Stimulated activated CD4-positive, alpha-beta T cell treated with anti-CD3 and anti-CD28 coated beads, Interleukin-15, amount 100 ng/mL, for 1 hour (primary cell): Measurements from ENCODE around the gene PSME2.

Experiments used
- DNase-seq, 2 donors: peaks; one replicate each; pipeline ENCODE4 v3.0.0-alpha.2; 2020; ENCODE audit warnings: low read depth in 1 of 2, low spot score in 1 of 2

The PSME2 gene

DNA sequence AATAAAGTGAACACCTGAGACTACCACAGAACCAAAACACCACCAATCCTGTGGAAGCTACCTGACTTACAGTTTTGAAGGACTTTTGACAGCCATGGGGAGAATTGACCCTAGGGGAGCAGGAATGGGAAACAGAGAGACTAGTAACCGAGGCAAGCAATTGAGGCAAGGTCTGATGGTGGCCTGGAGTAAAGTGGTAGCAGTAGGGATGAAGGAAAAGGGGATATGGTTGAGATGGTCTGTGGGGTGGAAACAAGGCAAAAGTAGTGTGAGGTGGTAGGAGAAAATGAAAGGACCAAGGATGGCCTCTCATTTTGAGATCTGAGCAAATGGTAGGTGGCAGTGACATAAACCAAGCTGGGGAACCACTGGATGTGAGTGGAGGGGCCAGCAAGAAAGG lies 10.4 kb upstream of the PSME2 start:
- no peak for DNase-seq

GRCh38 chr14:24155100-24155499 lies 8.7 kb upstream of the PSME2 start:
- no peak for DNase-seq

DNA sequence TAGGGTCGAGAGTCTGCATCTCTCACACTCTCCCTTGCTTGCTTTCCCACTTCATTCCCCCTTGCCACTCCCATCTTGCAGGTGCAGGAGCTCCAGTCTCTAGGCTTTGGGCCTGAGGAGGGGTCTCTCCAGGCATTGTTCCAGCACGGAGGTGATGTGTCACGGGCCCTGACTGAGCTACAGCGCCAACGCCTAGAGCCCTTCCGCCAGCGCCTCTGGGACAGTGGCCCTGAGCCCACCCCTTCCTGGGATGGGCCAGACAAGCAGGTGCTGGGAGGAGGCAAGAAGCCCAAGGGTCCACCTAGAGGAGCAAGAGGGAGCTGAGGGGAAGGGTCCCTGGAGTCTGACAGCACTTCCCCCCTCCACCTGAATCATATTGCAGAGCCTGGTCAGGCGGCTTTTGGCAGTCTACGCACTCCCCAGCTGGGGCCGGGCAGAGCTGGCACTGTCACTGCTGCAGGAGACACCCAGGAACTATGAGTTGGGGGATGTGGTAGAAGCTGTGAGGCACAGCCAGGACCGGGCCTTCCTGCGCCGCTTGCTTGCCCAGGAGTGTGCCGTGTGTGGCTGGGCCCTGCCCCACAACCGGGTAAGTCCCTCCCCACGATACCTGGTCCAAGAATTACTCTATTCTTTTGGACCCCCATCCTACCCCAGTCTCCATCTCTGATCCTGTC lies 5.1 kb upstream of the PSME2 start:
- DNase-seq, result no peak

DNA sequence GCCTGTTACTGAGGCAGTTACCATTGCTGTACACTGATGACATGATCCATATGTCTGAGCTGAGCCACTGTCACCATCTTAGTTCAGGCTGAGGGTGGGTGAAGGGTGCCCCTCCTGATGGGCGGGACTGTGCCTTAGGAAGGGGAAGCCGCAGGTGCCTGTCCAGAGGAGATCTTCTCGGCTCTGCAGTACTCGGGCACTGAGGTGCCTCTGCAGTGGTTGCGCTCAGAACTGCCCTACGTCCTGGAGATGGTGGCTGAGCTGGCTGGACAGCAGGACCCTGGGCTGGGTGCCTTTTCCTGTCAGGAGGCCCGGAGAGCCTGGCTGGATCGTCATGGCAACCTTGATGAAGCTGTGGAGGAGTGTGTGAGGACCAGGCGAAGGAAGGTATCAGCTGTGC lies 4.6 kb upstream of the PSME2 start:
- DNase-seq, result no peak

GRCh38 chr14:24150567-24150966 lies 4.2 kb upstream of the PSME2 start:
- DNase-seq, result no peak

- DNase-seq, result no peak
These were observed 3.7 kb upstream of the PSME2 start for GRCh38 chr14:24150061-24150460.

GRCh38 chr14:24149302-24149969 lies 3.0 kb upstream of the PSME2 start:
- no peak for DNase-seq

GRCh38 chr14:24147761-24148428 lies 1.5 kb upstream of the PSME2 start:
- DNase-seq, result no peak

GRCh38 chr14:24146978-24147760 lies 759 bp upstream of the PSME2 start, which contains the start of gene RNF31:
RNF31 (plus strand) TSS chr14:24147498; CDS start chr14:24147699, 201 bp downstream.
- DNase-seq, result peak; percentile 91 to 94

DNA sequence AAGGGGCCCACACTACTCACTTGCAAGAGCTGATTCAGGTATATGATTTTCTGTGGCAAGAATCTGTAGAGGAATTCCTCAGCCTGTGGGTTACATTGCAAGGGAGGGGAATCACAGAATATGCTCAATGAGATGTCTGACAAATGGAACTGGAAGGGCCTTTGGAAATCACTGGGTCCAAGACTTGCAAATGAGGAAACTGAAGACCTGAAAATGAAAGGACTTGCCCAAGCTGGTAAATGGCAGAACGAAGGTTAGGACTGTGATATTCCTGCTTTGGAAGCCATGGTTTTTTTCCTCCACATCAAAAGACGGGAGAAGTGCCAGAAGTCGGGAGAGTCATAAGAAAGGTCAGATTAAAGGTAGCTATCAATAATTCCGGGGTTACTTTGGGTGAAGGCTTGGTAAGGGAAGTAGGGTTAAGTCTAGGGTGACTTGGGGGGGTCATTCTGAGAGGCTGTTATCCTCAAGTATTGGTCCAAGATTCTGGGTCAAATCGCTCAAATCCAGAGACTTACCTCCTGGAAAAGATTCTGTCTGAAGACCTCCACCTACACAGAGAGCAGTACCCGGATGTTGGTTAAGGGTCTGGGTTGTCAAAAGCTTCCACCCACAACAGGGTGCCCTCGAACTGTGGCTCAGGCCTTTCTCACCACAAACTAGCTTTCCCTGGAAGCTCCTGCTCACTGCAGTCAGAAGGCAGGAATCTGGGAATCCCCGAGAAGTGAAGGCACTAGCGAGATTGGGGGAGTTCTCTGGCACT lies 539 bp downstream of the PSME2 start:
- DNase-seq, result no peak

DNA sequence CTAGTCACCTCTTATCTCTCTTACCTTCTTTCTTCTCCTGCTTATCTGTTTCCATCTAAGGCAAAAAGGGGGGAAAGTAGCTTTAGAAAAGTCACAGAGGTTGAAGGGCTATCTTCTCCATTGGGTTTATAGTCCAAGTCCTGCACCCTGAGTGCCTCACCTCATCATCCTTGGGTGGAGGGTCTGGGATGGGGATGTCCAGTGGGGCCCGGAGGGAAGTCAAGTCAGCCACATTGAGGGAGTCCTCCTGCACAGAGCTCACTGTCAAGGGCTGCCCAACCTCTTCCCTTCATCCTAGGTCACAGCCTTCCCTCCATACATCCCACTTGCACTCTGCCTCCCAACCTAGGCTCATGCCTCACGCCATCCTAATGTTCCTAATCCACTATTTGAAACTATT lies 1.2 kb downstream of the PSME2 start:
- DNase-seq, result no peak

GRCh38 chr14:24144451-24144850 lies 2.0 kb downstream of the PSME2 start:
- no peak for DNase-seq

DNA sequence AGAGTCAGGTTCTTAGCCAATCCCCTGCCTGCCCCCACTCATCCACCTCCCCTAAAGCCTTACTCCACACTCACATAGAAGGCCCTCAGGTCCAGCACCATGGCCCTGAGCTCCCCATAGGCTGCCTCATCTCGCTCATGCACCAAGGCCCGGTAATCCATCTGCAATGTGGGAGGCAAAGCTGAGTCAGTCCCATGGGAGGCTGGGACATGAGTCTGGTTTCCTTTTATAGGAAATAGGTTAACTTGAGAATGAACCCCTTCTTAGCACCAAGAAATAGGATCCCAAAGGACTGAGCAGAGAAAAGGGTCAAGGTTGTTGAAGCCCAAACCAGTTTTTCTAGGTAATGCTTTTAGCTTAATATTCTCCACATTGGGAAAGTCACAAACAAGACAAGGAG lies 2.9 kb downstream of the PSME2 start:
- no peak for DNase-seq

DNA sequence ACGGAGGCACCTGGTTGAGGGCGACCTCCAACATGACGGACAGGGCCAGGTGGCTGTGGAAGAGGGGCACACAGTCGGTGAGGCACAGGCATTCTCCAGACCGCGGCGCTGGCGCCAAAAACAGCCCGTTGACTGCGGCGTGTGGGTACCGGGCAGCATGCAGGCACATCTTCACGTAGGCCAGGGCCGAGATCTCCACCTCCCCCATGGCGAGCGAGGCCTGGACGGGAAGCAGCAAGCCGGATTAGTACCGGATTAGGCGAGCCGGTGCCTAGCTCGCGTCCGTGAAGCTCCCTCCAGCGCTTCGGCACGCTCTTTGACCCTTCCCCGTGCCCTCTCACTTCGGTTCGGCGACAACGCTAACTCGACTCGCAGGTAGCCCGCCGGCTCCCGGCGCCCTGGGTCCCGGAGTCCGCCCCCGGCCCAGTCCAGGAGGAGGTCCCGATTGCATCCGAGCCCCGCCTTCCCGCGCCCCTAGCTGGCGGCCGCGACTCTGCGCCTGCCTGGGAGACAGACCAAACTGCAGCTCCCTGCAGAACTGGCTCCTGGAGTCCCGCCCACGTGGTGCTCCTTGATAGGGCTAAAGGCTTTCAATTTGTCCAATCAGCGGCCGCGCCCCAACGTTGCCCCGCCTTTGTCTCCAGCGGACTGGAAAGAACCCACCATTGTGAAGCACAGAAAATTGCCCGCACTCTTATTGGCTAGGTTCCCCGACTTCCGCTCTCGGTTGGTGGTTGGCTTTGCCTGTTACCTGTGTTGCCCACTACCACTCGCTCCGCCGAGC lies 5.1 kb downstream of the PSME2 start, which contains the start of gene EMC9:
TSS of gene EMC9 (minus strand) at position 495 of the 784 bp plus-strand sequence. CDS start at position 208, 287 bp downstream.
- peak; percentile 97 to 98 for DNase-seq

DNA sequence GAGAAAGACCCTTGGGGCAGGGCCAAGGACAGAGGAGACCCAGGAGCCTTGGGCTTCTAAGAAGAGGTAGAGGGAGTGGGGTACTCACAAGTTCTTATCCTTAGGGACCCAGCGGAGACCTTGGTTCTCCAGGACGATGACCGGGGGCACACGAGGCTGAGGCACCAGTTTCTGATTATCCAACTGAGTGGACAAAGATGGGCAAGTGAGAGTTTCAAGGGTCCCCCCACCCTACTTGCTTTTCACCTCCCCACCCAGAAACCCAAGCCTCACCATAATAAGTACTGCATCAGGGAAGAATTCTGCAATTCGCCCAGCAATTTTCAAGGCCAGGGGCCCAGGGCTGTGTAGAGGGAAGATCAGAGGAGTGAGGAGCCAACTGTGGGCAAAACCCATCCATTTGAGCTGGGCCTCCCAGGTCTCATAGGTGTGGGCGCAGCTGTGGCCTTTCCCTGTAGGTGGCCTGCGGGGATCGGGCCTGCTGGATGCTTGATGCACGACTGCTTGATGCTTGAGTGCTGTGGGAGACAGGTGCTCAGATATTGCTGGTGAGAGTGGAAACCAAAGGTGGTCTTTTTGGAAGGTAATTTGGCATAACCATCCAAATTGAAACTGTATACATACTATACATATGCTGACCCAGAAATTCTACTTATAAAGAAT lies 7.0 kb downstream of the PSME2 start:
- no peak for DNase-seq

GRCh38 chr14:24138396-24139271 lies 7.8 kb downstream of the PSME2 start:
- DNase-seq, result no peak

- no peak for DNase-seq
These were observed 8.6 kb downstream of the PSME2 start for GRCh38 chr14:24137529-24138395.
